Heart right ventricle (tissue), 16 donors: ENCODE results near the gene FAM110A. TPM values are rescaled to one million over a fixed set of nuclear protein-coding genes. Genes with fewer than 3 reads are reported as not detected.

ENCODE experiments used
- ATAC-seq, 8 donors: fragments of 200-7000 bp; cut with Tn5 transposase; one replicate each; pipeline ENCODE4 v1.9.1; 2020; ENCODE audit warnings: mild to moderate bottlenecking in 8 of 8, moderate library complexity in 8 of 8, moderate number of reproducible peaks in 1 of 8
- DNase-seq, 2 donors: peaks; one replicate each; pipeline ENCODE4 v3.0.0-alpha.2; 2020
- H3K27ac ChIP-seq, 10 donors: fragments of 200-600 bp; sonication (generic) in 2 of 10; one replicate each; pipeline versions ENCODE4 v1.5.0 to v1.8.0; 2020 to 2022; ENCODE audit warnings: mild to moderate bottlenecking in 3 of 10
- H3K27me3 ChIP-seq, 7 donors: fragments of 200-600 bp; one replicate each; pipeline ENCODE4 v1.8.0; 2021 to 2022; ENCODE audit warnings: mild to moderate bottlenecking in 2 of 7
- H3K36me3 ChIP-seq, 9 donors: fragments of 200-600 bp; sonication (generic) in 1 of 9; one replicate each; pipeline versions ENCODE4 v1.5.0 to v1.8.0; 2020 to 2022; ENCODE audit warnings: mild to moderate bottlenecking in 2 of 9
- H3K4me1 ChIP-seq, 9 donors: fragments of 200-600 bp; sonication (generic) in 1 of 9; one replicate each; pipeline versions ENCODE4 v1.5.0 to v1.8.0; 2020 to 2022; ENCODE audit warnings: mild to moderate bottlenecking in 4 of 9
- H3K4me3 ChIP-seq, 10 donors: fragments of 200-600 bp; sonication (generic) in 2 of 10; one replicate each; pipeline versions ENCODE4 v1.5.0 to v1.8.0; 2020 to 2022; ENCODE audit warnings: mild to moderate bottlenecking in 7 of 10, moderate library complexity in 2 of 10
- H3K9me3 ChIP-seq, 11 donors: fragments of 200-600 bp in 10 of 11; sonication (generic) in 2 of 11; one replicate each; pipeline versions ENCODE4 v1.5.0 to v1.8.0; 2013 to 2022; ENCODE audit warnings: mild to moderate bottlenecking in 2 of 11, control low read depth in 1 of 11, moderate library complexity in 1 of 11
- CTCF ChIP-seq, 9 donors: fragments of 200-600 bp; sonication (generic) in 2 of 9; IDR thresholded peaks; one replicate each; pipeline versions ENCODE4 v1.5.0 to v1.8.0; 2021 to 2022; ENCODE audit warnings: antibody characterized with exemption in 9 of 9, mild to moderate bottlenecking in 5 of 9, moderate library complexity in 1 of 9
- WGBS, 2 donors: extraction: QIAGEN DNeasy Blood & Tissue Kit; methylation state at CpG; one replicate each; pipeline ENCODE4 v1.1.7; 2013; ENCODE audit warnings: inconsistent platforms in 1 of 2; 5-methylcytosine and 5-hydroxymethylcytosine counted together
- intact Hi-C, 10 donors: fragments of 100-400 bp; cut with DNase I; formaldehyde crosslinking; loops; one replicate each; pipeline versions ENCODE4 v1.11.1 to v1.14.2; 2022
- polyA plus RNA-seq, 2 donors: library from polyadenylated mRNA; stranded (reverse); fragments of 200-250 nt; gene quantifications; one replicate each; pipeline ENCODE4 v1.2.3, GENCODE V29; 2013
- total RNA-seq, 10 donors: library from RNA; stranded (reverse); fragmentation: NEBNext Ultra II Directional in 3 of 10; extraction: Animal tissue kit (Norgen Biotek cat#: 25700) in 3 of 10; gene quantifications; one replicate each; pipeline versions ENCODE4 v1.2.1 to v1.2.4, GENCODE V29; 2021 to 2023
- donor health status: Arrhythmogenic right ventricular cardiomyopathy.
- donor health status: ischemic (EF 13 %, LVEDD 7.1; RV severe dilation, severe dysfunction).
- donor health status: healthy with polysubstance abuse.
- donor health status: DM: no; HTN: yes; CAD: no.
- donor health status: DM: no; HTN: no; CAD: no.
- donor health status: ischemic (EF 25% LVEDD 6.9; RV normal size, moderate dysfunction).
- donor health status: ischemic (EF 25% LVEDD 5.7; RV mildly dilated, moderate dysfunction).
- donor health status: healthy.
- donor health status: DM: yes; HTN: yes; CAD: no.
- donor health status: Ischemic cardiomyopathy.
- donor health status: ischemic (EF 35%, LVEDD 5.7; RV mildly dilated, moderate dysfunction).
- donor health status: nonischemic (EF 11% LVEDD 7.7; RV severe dilation, severe dysfunction).
- donor health status: DM: yes; HTN: yes; CAD: no.
- donor health status: PGD.
- donor health status: ischemic (EF 29% LVEDD 5.4; RV normal size, mild dysfunction).
- donor health status: nonischemic (EF 23%, LVEDD 6.1; RV moderate dilation, normal function).

FAM110A gene
- total and polyA plus RNA-seq, 12 donors, result 0.99 to 5.9 (median 2.1) TPM

GRCh38 chr20:881783-882144 is 48.2 kb downstream of the FAM110A start:
- Histone ChIP-seq H3K4me1 (peaks cover 0 to 16% (median 7%) of the 10 kb centered on the region in 9 donors), H3K27ac (no peak overlapping the region), H3K36me3 (no peaks in the 10 kb centered on the region), H3K27me3 (peaks cover 0 to 23% (median 8%) of the 10 kb centered on the region in 7 donors), H3K4me3 (no peak overlapping the region), H3K9me3 (no peaks in the 10 kb centered on the region)
- no peak for TF ChIP-seq CTCF (IDR thresholded peaks at IDR 0.05)
- DNase-seq, result no peak
- intact Hi-C loops, result loop anchor here in 1 of 10 donors (5.0 kb wide), 1 partner anchor 34 kb away; no protein-coding TSS in a partner anchor
- no peak for ATAC-seq

DNA sequence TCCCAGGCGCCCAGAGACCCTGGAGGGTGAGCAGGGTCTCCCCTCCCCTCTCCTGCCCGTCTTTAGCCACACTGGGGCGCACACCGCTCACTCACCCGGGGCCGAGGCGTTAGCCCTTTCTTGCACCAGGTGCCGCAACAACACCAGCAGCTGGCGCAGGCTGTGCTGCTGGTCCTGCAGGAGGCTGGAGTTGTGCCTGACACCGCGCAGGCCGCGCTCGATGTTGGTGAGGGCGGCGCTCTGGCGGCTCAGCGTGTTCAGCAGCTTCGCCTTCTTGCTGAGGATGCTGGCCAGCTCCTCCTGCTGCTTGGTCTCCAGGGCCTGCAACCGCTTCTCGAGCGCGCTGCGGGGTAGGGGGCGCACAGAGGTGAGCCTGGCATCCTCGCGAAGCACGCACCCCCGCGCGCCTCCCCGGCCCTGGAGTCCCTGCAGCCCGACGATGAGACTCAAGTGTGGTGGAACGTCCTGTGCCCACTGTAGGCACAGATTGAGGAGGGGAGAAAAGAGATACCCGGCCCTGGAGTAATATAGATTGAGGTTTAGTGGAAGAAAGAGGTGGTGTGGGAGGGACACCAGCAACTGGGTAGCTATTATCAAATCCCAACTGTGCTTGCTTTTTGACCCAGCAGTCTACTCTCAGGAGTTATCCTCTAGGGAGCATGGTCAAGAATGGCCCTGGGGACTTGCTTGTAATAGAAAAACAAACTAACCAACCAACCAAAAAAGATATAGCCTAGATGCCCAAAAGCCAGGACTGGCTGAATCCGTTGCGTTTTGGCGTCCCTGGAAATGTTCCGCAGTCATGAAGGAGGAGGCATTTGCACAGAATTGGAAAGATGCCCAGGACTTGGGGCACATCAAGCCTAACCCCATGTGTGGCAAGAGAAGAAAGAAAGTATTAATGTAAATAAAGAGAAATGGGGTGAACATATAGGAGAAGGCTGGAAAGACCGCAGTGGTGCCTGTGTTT is 51.8 kb downstream of the FAM110A start:
- peak; percentile 73 to 84 (median 78) for ATAC-seq
- intact Hi-C loops, result loop anchor here in 1 of 10 donors (5.0 kb wide), 1 partner anchor 38 kb away; no protein-coding TSS in a partner anchor

GRCh38 chr20:887137-887536 is 53.6 kb downstream of the FAM110A start:
- intact Hi-C loops, result no loop called here

More for the DNA sequence above, 51.8 kb downstream of the FAM110A start:
- TF ChIP-seq CTCF (IDR thresholded peaks at IDR 0.05), result peak in 7 of 9 donors; percentile 14 to 30 (median 24)
- H3K4me3 ChIP-seq, result no peak overlapping the region
- peaks cover 0 to 16% (median 8%) of the 10 kb centered on the region in 9 donors for H3K4me1 ChIP-seq
- 12 to 14% methylated on average over 41 of the region's 41 CpGs for WGBS, 2 donors
- peaks cover 0 to 23% (median 8%) of the 10 kb centered on the region in 7 donors for H3K27me3 ChIP-seq
- no peaks in the 10 kb centered on the region for H3K36me3 ChIP-seq
- peak in 1 of 2 donors; percentile 61 for DNase-seq
- no peak overlapping the region for H3K27ac ChIP-seq
- no peaks in the 10 kb centered on the region for H3K9me3 ChIP-seq

More at GRCh38 chr20:887137-887536, 53.6 kb downstream of the FAM110A start:
- TF ChIP-seq CTCF (IDR thresholded peaks at IDR 0.05), result no peak
- no peak overlapping the region for H3K27ac ChIP-seq
- DNase-seq (no peak), ATAC-seq (no peak)
- no peak overlapping the region for H3K4me3 ChIP-seq
- H3K27me3 ChIP-seq, result peaks cover 0 to 29% (median 8%) of the 10 kb centered on the region in 7 donors
- 84 to 96% methylated on average over 2 of the region's 2 CpGs for WGBS, 2 donors
- no peaks in the 10 kb centered on the region for H3K36me3 ChIP-seq
- H3K4me1 ChIP-seq, result peaks cover 0 to 27% (median 21%) of the 10 kb centered on the region in 9 donors
- no peaks in the 10 kb centered on the region for H3K9me3 ChIP-seq
